ENCODE measurements around the gene KLF6.

DNA sequence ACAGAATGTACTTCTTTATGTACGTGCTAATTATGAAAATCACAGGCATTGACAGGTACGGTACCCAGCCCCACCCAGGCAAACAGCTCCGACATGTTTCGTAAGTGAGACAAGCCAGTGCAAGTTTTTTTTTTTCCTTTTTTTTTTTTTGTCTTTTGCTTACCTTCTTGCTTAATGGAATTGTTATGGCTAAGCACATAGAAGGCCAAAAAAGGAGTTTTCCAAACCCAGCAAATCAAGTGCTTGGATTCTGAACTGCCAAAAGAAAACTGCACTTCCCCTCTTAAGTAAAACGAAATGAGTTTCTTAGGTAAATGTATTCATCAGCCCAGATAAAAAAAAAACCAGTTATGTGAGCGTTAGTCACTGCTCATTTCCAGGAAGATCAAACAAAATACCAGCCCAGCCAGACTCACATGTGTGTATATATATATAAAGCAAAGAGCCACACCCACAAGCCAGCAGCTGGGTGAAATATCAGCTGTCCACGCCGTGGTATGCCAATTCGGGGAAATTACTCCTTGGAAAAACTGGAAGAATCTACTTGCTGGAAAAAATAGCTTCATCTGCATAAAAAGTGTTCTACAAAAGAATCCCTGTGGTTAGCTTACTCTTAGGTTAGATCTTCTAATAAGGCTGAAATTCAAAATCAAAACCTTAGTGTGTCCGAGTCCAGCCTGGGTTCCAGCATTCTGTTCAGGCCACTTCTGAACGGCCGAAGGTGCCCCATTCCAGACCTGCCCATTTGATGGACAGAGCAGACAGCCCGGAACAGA is 8.0 kb downstream of the KLF6 start:
- TF ChIP-seq CTCF (conservative IDR thresholded peaks at IDR 0.05): no peak
- no peak for TF ChIP-seq ZFX (IDR thresholded peaks at IDR 0.05)
